Stimulated activated naive CD8-positive, alpha-beta T cell treated with anti-CD3 and anti-CD28 coated beads, Interleukin-15, amount 100 ng/mL, for 72 hours (primary cell): ENCODE results near the gene ILF3.
A peak's percentile ranks its signal among the peaks of the same experiment; 100 is the strongest.

Source experiments
- ATAC-seq: fragments of 150-1000 bp; cut with Tn5 transposase; 2 replicates; pipeline ENCODE4 v1.10.0; 2021; ENCODE audit warnings: mild to moderate bottlenecking, moderate library complexity
- DNase-seq, 2 donors: peaks; one replicate each; pipeline ENCODE4 v3.0.0; 2021 to 2022
- H3K27ac Mint-ChIP-seq, 2 donors: one replicate each; pipeline ENCODE4 v1.8.0; 2022; ENCODE audit warnings: mild to moderate bottlenecking in 2 of 2, mixed read lengths in 2 of 2, moderate library complexity in 2 of 2
- H3K27me3 Mint-ChIP-seq: one replicate; pipeline ENCODE4 v1.8.0; 2022; ENCODE audit warnings: mixed read lengths
- H3K4me1 Mint-ChIP-seq: one replicate; pipeline ENCODE4 v1.8.0; 2022; ENCODE audit warnings: mild to moderate bottlenecking, mixed read lengths
- H3K4me3 Mint-ChIP-seq, 2 donors: one replicate each; pipeline ENCODE4 v1.8.0; 2022; ENCODE audit warnings: mild to moderate bottlenecking in 2 of 2, mixed read lengths in 2 of 2, moderate library complexity in 1 of 2
- H3K9me3 Mint-ChIP-seq, 2 donors: one replicate each; pipeline ENCODE4 v1.8.0; 2022; ENCODE audit warnings: mixed read lengths in 2 of 2

The ILF3 gene

DNA sequence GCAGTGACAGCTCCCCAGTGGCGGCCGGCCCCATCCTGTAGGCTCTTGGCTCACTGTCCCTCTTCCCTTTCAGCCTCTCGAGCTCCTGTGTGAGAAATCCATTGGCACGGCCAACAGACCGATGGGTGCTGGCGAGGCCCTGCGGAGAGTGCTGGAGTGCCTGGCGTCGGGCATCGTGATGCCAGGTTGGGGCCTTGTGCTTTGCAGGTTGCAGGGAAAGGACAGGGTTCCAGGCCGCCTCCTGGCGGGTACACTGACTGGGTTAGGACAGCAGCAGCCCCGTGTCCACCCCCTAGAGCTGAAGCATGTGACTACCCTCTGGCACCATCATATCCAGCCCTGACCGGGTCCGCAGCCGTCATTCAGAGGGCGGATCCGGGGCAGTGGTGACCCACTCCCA is 25.6 kb downstream of the ILF3 start:
- H3K27ac Mint-ChIP-seq: peak overlapping the region in 1 of 2 donors; percentile 48
- DNase-seq: no peak
- ATAC-seq: no peak
- H3K27me3 Mint-ChIP-seq: no peaks in the 10 kb centered on the region
- H3K9me3 Mint-ChIP-seq: no peaks in the 10 kb centered on the region
- no peaks in the 10 kb centered on the region for H3K4me1 Mint-ChIP-seq
- H3K4me3 Mint-ChIP-seq: no peak overlapping the region

DNA sequence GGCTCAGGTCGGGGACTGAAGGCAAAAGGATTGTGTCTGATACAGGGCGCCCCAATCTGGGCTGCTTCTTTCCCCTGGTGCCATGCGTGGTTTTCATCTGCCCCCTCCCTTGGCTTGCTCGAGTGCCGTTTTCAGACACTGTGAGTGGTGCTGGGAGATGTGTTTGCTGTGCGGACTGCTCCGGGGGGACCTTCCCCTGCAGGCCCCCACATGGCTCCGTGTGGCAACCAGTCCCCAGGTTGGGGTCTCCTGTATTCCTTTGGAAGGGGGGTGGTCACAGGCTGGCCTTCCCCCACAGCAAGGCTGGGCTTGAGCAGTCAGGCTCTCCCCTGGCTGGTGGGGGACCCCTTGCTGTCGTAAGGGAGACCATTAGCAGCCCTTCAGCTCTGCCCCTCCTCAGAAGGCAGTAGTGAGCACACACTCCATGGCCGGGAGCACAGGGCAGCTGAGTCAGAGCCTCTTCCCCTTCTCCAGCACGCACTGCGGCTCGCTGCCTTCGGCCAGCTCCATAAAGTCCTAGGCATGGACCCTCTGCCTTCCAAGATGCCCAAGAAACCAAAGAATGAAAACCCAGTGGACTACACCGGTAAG is 26.5 kb downstream of the ILF3 start:
- H3K27me3 Mint-ChIP-seq: no peaks in the 10 kb centered on the region
- no peak overlapping the region for H3K4me3 Mint-ChIP-seq
- H3K4me1 Mint-ChIP-seq: no peaks in the 10 kb centered on the region
- DNase-seq: no peak
- no peaks in the 10 kb centered on the region for H3K9me3 Mint-ChIP-seq
- ATAC-seq: no peak
- no peak overlapping the region for H3K27ac Mint-ChIP-seq

DNA sequence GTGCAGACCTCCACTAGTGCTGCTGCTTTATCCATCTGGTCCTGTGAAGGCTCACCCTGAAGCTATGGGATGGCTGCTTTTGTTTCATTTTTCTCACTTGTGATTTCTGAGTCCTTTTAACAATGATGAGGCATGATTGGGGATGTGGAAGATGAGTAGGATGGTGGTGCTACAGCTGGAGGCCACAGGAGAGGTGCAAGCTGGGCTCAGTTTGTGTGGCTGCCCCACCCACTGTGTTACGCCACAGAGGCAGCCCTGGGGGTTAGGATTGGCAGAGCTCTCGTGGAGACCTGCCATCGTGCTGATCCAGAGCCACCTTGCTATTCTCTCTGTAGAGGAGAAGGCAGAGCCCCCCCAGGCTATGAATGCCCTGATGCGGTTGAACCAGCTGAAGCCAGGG is 27.5 kb downstream of the ILF3 start:
- no peak overlapping the region for H3K4me3 Mint-ChIP-seq
- no peak for DNase-seq
- no peak overlapping the region for H3K27ac Mint-ChIP-seq
- ATAC-seq: no peak
- H3K4me1 Mint-ChIP-seq: no peaks in the 10 kb centered on the region
- H3K27me3 Mint-ChIP-seq: no peaks in the 10 kb centered on the region
- H3K9me3 Mint-ChIP-seq: no peaks in the 10 kb centered on the region

DNA sequence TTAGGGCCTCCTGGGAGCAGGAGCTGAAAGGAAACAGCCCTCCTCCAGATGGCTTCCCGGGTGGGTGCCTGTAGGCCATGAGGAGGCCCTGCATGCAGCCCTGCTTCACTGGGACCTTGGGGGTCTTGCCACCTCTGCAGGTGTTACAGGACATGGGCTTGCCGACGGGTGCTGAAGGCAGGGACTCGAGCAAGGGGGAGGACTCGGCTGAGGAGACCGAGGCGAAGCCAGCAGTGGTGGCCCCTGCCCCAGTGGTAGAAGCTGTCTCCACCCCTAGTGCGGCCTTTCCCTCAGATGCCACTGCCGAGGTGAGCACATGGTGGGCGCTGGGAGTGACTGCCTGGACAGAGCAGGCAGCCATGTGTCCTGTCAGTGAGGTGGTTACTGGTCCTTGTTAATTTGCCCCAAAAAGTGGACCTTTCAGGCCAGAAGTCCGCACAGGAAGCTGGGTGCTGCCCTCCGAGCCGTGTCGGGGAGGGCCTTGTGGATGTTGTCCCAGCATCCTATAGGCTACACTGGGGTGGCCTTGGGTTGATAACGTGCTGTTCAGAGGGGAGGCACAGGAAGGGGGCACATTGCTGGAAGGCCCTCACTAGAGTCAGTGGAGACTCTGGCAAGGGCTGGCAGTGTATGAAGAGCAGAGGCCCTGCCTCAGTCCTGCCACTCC is 28.4 kb downstream of the ILF3 start:
- Mint-ChIP-seq H3K9me3 (no peaks in the 10 kb centered on the region), H3K27ac (peak overlapping the region in 1 of 2 donors; percentile 27)

DNA sequence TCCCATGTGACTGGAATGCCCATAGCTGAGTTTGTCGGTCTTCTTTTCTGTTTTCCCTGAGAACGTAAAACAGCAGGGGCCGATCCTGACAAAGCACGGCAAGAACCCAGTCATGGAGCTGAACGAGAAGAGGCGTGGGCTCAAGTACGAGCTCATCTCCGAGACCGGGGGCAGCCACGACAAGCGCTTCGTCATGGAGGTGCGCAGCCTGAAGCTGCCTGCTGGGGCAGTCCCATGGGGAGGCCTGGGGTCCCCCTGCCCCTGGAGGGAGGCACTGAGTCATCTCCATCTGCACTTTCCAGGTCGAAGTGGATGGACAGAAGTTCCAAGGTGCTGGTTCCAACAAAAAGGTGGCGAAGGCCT is 28.9 kb downstream of the ILF3 start:
- DNase-seq: no peak
- Mint-ChIP-seq H3K27me3 (no peaks in the 10 kb centered on the region), H3K4me1 (peaks cover 5% of the 10 kb centered on the region), H3K4me3 (no peak overlapping the region), H3K9me3 (no peaks in the 10 kb centered on the region), H3K27ac (no peak overlapping the region)
- no peak for ATAC-seq

More for the DNA sequence above, 28.4 kb downstream of the ILF3 start:
- DNase-seq: no peak
- H3K27me3 Mint-ChIP-seq: no peaks in the 10 kb centered on the region
- no peak for ATAC-seq
- H3K4me3 Mint-ChIP-seq: no peak overlapping the region
- no peaks in the 10 kb centered on the region for H3K4me1 Mint-ChIP-seq

DNA sequence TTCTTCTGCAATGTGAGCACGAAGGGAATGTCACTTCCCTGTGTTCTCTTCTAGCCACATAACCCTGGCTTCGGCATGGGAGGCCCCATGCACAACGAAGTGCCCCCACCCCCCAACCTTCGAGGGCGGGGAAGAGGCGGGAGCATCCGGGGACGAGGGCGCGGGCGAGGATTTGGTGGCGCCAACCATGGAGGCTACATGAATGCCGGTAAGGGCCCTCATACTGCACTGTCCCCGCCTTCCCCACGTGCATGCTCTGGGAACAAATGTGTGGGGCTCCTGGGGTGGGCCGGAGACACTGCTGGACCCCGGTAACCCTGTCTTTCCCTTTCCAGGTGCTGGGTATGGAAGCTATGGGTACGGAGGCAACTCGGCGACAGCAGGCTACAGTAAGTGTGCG is 29.4 kb downstream of the ILF3 start:
- H3K27ac Mint-ChIP-seq: no peak overlapping the region
- no peaks in the 10 kb centered on the region for H3K27me3 Mint-ChIP-seq
- no peak overlapping the region for H3K4me3 Mint-ChIP-seq
- H3K9me3 Mint-ChIP-seq: no peaks in the 10 kb centered on the region
- DNase-seq (no peak), ATAC-seq (no peak)
- H3K4me1 Mint-ChIP-seq: peaks cover 7% of the 10 kb centered on the region

DNA sequence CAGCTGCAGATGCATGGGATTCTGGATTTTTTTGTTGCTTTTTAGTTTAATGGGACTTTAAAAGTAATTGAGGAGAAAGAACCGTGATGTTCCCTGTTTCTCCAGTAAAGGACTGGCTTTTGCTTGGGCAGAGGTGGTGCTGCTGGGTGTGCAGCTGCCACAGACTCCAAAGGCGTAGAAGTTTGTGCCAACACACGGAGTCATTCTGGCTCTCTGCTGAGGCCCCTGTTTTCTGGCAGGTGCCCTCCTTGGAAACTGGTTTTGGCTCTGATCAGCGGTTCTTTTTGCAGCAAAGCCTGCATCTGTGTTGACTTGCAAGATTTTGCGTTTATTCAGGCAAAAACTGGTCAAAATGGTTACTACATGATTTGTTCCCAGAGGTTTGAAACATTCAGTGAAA is 31.1 kb downstream of the ILF3 start:
- H3K4me1 Mint-ChIP-seq: peaks cover 7% of the 10 kb centered on the region
- no peaks in the 10 kb centered on the region for H3K27me3 Mint-ChIP-seq
- H3K4me3 Mint-ChIP-seq: no peak overlapping the region
- H3K27ac Mint-ChIP-seq: no peak overlapping the region
- no peaks in the 10 kb centered on the region for H3K9me3 Mint-ChIP-seq
- ATAC-seq (no peak), DNase-seq (no peak)

DNA sequence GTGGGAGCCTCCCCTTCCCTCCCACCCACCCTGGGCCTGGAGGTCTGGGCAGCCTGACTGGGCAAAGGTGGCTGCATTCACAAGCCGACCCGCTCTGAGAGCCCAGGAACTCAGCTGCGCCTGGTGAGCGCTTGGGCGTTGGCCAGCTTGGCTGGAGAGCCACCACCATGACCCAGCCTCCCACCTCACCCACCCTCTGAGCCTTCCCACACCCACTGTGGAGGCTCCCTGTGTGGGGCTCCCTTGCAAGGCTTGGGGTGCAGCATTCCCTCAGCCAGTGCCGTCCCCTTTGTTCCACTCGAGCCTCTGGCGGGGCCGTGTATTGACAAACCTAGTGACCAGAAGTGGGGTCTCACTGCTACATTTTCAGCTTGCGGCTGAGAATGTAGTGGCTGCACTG is 32.0 kb downstream of the ILF3 start:
- Mint-ChIP-seq H3K4me3 (no peak overlapping the region), H3K27ac (no peak overlapping the region), H3K4me1 (peaks cover 7% of the 10 kb centered on the region), H3K9me3 (no peaks in the 10 kb centered on the region), H3K27me3 (no peaks in the 10 kb centered on the region)
- ATAC-seq: no peak
- no peak for DNase-seq

DNA sequence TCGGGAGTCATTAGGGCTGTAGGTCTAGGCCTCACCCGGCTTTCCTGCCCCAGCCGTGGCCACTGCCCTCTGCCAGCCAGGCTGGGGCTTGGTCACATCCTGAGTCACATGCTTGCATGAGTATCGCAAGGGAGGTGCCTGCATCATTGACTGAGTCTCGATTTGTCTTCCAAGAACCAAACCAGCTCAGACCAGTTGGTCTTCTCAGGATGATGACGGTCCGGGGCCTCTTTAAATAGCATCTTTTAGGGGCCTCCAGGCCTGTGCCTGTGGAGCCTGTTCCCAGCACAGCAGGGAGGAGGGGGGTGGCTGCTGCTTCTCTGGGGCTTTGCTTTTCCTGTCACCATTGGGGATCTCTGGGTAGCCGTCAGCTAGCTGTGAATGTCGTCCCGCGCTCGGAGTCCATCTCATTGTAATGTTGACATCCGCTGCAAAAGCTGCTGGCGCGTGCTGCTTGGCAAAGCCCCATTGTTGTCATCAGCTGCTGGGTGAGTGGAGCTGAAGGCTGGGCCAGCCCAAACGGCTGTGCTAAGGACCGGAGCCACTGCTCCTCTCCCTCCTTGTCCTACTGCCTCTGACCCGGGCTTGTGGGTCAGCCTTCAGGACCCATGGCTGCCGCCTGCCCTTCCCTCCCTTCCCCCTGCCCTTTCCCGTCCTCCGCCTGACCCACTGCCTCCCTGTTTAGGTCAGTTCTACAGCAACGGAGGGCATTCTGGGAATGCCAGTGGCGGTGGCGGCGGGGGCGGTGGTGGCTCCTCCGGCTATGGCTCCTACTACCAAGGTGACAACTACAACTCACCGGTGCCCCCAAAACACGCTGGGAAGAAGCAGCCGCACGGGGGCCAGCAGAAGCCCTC is 32.7 kb downstream of the ILF3 start:
- Mint-ChIP-seq H3K4me3 (no peak overlapping the region), H3K9me3 (no peaks in the 10 kb centered on the region), H3K27me3 (no peaks in the 10 kb centered on the region), H3K4me1 (peaks cover 7% of the 10 kb centered on the region), H3K27ac (no peak overlapping the region)
- no peak for ATAC-seq
- no peak for DNase-seq

DNA sequence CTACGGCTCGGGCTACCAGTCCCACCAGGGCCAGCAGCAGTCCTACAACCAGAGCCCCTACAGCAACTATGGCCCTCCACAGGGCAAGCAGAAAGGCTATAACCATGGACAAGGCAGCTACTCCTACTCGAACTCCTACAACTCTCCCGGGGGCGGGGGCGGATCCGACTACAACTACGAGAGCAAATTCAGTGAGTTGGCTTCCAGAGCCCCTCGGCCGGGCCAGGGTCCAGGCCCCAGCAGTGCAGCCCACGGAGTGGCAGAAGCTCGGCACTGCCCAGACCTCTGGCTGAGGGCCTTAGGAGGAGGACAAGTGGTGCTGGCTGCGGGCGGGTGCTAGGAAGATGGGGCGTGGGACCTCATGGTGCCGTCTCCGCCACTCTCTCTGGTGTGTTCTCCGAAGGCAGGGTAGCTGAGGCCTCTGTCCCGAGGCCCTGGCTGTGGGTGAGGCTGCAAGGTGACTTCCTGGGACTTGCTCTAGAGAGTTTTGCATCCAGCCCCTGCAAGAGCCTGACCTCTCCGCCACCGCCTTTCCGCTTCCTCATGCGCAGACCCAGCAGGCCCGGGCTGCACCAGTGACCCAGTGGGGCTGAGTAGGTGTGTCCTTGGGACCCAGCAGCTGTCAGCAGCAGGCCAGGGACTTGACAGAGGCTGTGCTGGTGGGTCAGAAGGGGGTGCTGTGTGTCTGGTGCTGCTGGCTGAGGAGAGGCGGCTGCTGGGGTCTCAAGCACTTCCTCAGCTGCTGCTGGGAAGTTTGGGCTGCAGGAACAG is 33.6 kb downstream of the ILF3 start:
- Mint-ChIP-seq H3K9me3 (no peaks in the 10 kb centered on the region), H3K4me3 (no peak overlapping the region), H3K4me1 (peaks cover 7% of the 10 kb centered on the region), H3K27me3 (no peaks in the 10 kb centered on the region), H3K27ac (peak overlapping the region; percentile 52 to 84)
- DNase-seq (no peak), ATAC-seq (no peak)

DNA sequence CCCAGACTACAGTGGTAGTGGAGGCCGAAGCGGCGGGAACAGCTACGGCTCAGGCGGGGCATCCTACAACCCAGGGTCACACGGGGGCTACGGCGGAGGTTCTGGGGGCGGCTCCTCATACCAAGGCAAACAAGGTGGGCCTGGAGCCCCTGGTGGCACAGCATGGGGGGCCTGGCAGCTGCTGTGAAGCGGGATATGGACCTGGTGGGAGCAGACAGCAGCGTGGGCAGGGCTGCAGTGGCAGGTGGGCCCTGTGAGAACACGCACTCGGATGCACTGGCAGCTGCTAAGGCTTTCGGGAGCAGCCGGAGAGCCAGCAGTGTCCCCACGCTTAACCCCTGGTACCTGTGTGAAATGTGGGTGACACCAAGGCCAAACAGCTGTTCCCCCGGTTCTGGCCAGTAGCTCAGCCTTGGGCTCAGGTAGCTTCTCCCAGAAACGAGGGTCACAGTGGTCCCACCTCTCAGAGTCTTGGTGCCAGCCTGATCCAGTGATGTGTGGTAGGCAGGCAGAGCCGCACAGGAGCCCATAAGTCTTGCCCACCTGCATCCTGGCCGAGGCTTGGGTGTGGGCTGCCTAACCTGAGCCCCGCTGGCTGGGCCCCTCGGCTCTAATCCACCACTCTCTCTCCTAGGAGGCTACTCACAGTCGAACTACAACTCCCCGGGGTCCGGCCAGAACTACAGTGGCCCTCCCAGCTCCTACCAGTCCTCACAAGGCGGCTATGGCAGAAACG is 34.6 kb downstream of the ILF3 start:
- Mint-ChIP-seq H3K27ac (peak overlapping the region in 1 of 2 donors; percentile 89), H3K4me1 (peaks cover 7% of the 10 kb centered on the region), H3K27me3 (no peaks in the 10 kb centered on the region), H3K9me3 (no peaks in the 10 kb centered on the region), H3K4me3 (no peak overlapping the region)
- ATAC-seq: peak; percentile 5
- no peak for DNase-seq

DNA sequence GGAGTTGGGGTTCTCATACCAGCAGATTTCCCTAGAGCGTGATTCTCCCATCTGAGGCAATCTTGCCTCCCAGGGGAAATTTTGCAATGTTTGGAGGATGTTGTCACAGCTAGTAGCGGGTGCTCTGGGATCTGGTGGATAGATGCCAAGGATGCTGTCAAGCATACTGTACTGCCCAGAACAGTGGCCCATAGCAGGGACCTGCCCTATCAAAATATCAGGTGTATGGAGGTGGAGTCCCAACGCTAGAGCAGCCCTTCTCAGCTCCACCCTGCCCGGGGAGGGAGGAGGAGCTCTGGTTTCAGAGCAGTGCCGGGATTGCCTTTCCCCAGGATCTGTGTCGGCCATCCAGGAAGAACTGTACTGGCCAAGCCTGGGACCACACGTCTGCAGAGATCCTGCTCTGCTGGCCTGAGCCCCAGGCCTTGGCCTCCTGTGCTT is 36.2 kb downstream of the ILF3 start:
- Mint-ChIP-seq H3K4me1 (peaks cover 16% of the 10 kb centered on the region), H3K9me3 (no peaks in the 10 kb centered on the region), H3K27ac (no peak overlapping the region), H3K4me3 (no peak overlapping the region), H3K27me3 (peaks cover 4% of the 10 kb centered on the region)
- DNase-seq (no peak), ATAC-seq (no peak)

DNA sequence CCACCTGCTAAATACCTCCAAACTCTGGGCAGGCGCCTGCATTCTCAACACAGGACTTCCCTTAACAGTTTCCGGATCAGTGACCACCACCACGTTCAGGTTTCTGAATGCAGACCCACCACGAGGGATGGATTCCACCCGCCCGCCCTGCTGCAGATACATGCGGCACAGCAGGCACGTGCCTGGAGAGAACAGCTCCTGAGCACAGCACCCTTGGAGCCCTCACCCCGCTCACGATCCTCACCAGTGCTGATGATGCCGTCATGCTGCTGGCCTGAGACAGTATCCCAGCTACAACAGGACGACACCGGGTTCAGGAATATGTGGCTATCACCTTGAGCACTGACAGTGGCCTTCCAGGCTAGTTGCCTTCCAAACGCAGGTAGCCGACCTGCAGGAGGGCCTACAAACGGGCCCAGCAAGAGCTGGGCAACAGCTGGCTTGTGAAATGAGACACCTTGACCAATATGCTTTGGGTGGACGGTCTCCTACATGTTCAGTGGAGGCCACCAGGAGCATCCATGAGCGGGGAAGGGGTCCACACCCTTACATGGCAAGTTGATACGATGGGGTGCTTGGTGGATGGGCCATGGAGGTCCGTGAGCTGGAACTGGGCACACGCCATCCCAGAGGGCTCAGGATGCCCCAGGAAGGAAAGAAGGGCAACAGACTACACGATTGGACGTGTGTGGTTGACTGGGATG is 37.2 kb downstream of the ILF3 start:
- H3K4me3 Mint-ChIP-seq: no peak overlapping the region
- no peaks in the 10 kb centered on the region for H3K9me3 Mint-ChIP-seq
- DNase-seq (no peak), ATAC-seq (no peak)
- H3K27me3 Mint-ChIP-seq: peaks cover 14% of the 10 kb centered on the region
- peaks cover 26% of the 10 kb centered on the region for H3K4me1 Mint-ChIP-seq
- H3K27ac Mint-ChIP-seq: peak overlapping the region in 1 of 2 donors; percentile 88

DNA sequence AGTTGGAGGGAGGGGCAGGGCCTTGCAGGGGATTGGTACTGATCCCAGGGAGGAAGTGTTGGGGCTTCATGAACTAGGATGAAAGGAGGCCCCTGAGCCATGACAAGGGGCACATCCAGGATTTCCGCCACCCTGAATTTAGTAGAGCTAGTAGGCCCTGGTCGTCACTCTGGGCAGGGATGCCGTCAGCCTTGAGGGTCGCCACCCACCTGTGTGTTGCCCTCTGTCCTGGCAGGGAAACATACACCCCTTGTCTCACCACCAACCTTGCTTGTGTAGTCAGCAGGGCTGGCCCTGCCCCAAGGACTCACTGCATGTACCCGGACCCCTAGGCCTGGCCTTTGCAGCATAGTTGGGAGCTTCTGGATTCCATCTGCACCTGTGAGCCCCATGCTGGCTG is 37.7 kb downstream of the ILF3 start:
- ATAC-seq: no peak

More for the DNA sequence above, 37.7 kb downstream of the ILF3 start:
- H3K9me3 Mint-ChIP-seq: no peaks in the 10 kb centered on the region
- peaks cover 19% of the 10 kb centered on the region for H3K27me3 Mint-ChIP-seq
- H3K4me3 Mint-ChIP-seq: no peak overlapping the region
- peak overlapping the region in 1 of 2 donors; percentile 88 for H3K27ac Mint-ChIP-seq
- no peak for DNase-seq
- peaks cover 32% of the 10 kb centered on the region for H3K4me1 Mint-ChIP-seq
